Right lobe of liver (tissue), 4 donors: Measurements from ENCODE around the gene SEPTIN5.

ENCODE experiments used
- POLR2A ChIP-seq: fragments of 450-650 bp; IDR thresholded peaks from one replicate; pipeline ENCODE4 v1.6.1; 2017; ENCODE audit warnings: antibody characterized with exemption, mild to moderate bottlenecking
- TF ChIP-seq, protein P1 (sequence below), 4 donors: fragments of 200-600 bp in 3 of 4; fragments of 450-650 bp in 1 of 4; IDR thresholded peaks; one replicate each; pipeline versions ENCODE4 v1.5.1 to v1.8.0; 2016 to 2022; ENCODE audit warnings: antibody characterized with exemption in 4 of 4, mild to moderate bottlenecking in 2 of 4
- donor health status: DM: no; HTN: no; CAD: no.
- donor health status: DM: no; HTN: no; CAD: no.
- donor health status: DM: no; HTN: yes; CAD: no.

DNA sequence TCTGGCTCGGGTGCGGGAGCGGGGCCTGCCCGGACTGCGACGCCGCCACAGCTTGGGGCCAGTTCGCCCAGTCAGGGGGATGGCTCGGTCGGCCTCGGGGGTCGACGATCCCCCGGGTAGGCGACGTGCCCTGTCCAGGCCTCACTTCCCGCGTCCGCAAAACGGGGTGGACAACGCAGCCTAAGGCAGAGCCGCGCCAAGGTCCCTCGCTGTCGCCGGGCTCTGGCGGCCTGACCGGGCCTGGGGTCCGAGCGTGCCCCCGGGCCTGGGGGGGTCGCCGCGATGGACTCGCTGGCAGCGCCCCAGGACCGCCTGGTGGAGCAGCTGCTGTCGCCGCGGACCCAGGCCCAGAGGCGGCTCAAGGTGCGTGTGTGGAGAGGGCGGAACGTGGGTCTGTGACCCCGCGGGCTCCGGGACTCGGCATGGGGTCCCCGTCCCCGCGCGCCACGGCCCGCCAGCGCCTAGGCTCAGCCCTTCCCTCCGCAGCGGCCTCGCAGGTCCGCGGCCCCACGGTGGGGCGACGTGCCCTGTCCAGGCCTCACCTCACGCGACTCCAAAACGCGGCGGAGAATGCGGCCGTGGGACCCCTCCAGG lies 4.2 kb downstream of the SEPTIN5 start:
- TF ChIP-seq, protein P1, sequence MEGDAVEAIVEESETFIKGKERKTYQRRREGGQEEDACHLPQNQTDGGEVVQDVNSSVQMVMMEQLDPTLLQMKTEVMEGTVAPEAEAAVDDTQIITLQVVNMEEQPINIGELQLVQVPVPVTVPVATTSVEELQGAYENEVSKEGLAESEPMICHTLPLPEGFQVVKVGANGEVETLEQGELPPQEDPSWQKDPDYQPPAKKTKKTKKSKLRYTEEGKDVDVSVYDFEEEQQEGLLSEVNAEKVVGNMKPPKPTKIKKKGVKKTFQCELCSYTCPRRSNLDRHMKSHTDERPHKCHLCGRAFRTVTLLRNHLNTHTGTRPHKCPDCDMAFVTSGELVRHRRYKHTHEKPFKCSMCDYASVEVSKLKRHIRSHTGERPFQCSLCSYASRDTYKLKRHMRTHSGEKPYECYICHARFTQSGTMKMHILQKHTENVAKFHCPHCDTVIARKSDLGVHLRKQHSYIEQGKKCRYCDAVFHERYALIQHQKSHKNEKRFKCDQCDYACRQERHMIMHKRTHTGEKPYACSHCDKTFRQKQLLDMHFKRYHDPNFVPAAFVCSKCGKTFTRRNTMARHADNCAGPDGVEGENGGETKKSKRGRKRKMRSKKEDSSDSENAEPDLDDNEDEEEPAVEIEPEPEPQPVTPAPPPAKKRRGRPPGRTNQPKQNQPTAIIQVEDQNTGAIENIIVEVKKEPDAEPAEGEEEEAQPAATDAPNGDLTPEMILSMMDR (IDR thresholded peaks at IDR 0.05), result no peak
- no peak for TF ChIP-seq POLR2A
